KMS-11 (cell line): ENCODE data around the gene ZIC1.

Experiments used
- H2AFZ ChIP-seq: fragments of 200-600 bp; sonication (generic); 2 replicates; pipeline ENCODE4 v1.6.1; 2016; ENCODE audit warnings: antibody characterized with exemption, mixed run types, low read depth
- H3K27ac ChIP-seq: fragments of 200-600 bp; sonication (generic); 2 replicates; pipeline ENCODE4 v1.6.1; 2016; ENCODE audit warnings: mild to moderate bottlenecking, mixed run types
- H3K27me3 ChIP-seq: fragments of 200-600 bp; sonication (generic); 2 replicates; pipeline ENCODE4 v1.6.1; 2017; ENCODE audit warnings: mild to moderate bottlenecking, low read depth, mixed run types, moderate library complexity; ENCODE audit not compliant: insufficient read depth
- H3K36me3 ChIP-seq: fragments of 200-600 bp; sonication (generic); 2 replicates; pipeline ENCODE4 v1.6.1; 2017; ENCODE audit warnings: mild to moderate bottlenecking, mixed run types; ENCODE audit not compliant: insufficient read depth
- H3K4me1 ChIP-seq: fragments of 200-600 bp; sonication (generic); 2 replicates; pipeline ENCODE4 v1.6.1; 2016; ENCODE audit warnings: mild to moderate bottlenecking, low read depth, mixed run types; ENCODE audit not compliant: poor library complexity, severe bottlenecking
- H3K4me2 ChIP-seq: fragments of 200-600 bp; sonication (generic); 2 replicates; pipeline ENCODE4 v1.7.0; 2016; ENCODE audit warnings: mild to moderate bottlenecking, mixed run types
- H3K4me3 ChIP-seq: fragments of 200-600 bp; sonication (generic); IDR thresholded peaks from 2 replicates; pipeline ENCODE4 v1.6.1; 2017; ENCODE audit warnings: low read depth, low read length, mixed read lengths; ENCODE audit not compliant: insufficient read depth
- H3K79me2 ChIP-seq: fragments of 200-600 bp; sonication (generic); 2 replicates; pipeline ENCODE4 v1.6.1; 2016; ENCODE audit warnings: low read depth, mixed run types; ENCODE audit not compliant: insufficient read depth
- H3K9ac ChIP-seq: fragments of 200-600 bp; sonication (generic); 2 replicates; pipeline ENCODE4 v1.6.1; 2016; ENCODE audit warnings: mild to moderate bottlenecking, mixed run types
- H4K20me1 ChIP-seq: fragments of 200-600 bp; sonication (generic); 2 replicates; pipeline ENCODE4 v1.6.1; 2016; ENCODE audit warnings: mild to moderate bottlenecking, mixed run types; ENCODE audit not compliant: insufficient read depth
- CTCF ChIP-seq: fragments of 200-600 bp; sonication (generic); conservative IDR thresholded peaks from 2 replicates; pipeline ENCODE4 v1.6.1; 2017; ENCODE audit warnings: low read depth, mild to moderate bottlenecking, antibody characterized with exemption, low read length, moderate library complexity, mixed read lengths

The ZIC1 gene

GRCh38 chr3:147409143-147410115, at the start of gene ZIC1:
ZIC1 (plus strand) TSS chr3:147409365; CDS start chr3:147410113, 748 bp downstream.
- H3K27ac ChIP-seq: peak within 1 kb of the TSS; percentile 10; the same call in 1 of the 2 replicates
- no peak within 1 kb of the TSS for H3K4me3 ChIP-seq
- H3K4me1 ChIP-seq: no peaks in the 10 kb centered on the region
- no peaks in the 10 kb centered on the region for H3K36me3 ChIP-seq
- no peaks in the 10 kb centered on the region for H4K20me1 ChIP-seq
- H2AFZ ChIP-seq: peak within 1 kb of the TSS; percentile 64; the same call in 1 of the 2 replicates
- no peaks in the 10 kb centered on the region for H3K27me3 ChIP-seq
- no peak within 1 kb of the TSS; the same call in 1 of the 2 replicates for H3K9ac ChIP-seq
- no peaks in the 10 kb centered on the region for H3K79me2 ChIP-seq
- TF ChIP-seq CTCF: no peak
- H3K4me2 ChIP-seq: no peak within 1 kb of the TSS

- Histone ChIP-seq H3K36me3 (no peaks in the 10 kb centered on the region), H3K4me3 (no peak overlapping the region), H2AFZ (no peak overlapping the region), H3K9ac (no peak overlapping the region), H3K79me2 (no peaks in the 10 kb centered on the region), H3K4me2 (no peak overlapping the region), H3K4me1 (no peaks in the 10 kb centered on the region), H4K20me1 (no peaks in the 10 kb centered on the region), H3K27ac (no peak overlapping the region), H3K27me3 (no peaks in the 10 kb centered on the region)
- TF ChIP-seq CTCF: no peak
These were observed 49.1 kb upstream of the ZIC1 start for GRCh38 chr3:147360051-147360439.

GRCh38 chr3:147360646-147361453, 48.3 kb upstream of the ZIC1 start:
- no peak for TF ChIP-seq CTCF
- Histone ChIP-seq H3K4me3 (no peak overlapping the region), H3K27me3 (no peaks in the 10 kb centered on the region), H3K9ac (no peak overlapping the region), H3K27ac (no peak overlapping the region), H3K79me2 (no peaks in the 10 kb centered on the region), H3K4me2 (no peak overlapping the region; the same call in 1 of the 2 replicates), H2AFZ (peak overlapping the region; percentile 24; the same call in 1 of the 2 replicates), H3K36me3 (no peaks in the 10 kb centered on the region), H4K20me1 (no peaks in the 10 kb centered on the region), H3K4me1 (no peaks in the 10 kb centered on the region)

- no peaks in the 10 kb centered on the region for H3K79me2 ChIP-seq
- no peaks in the 10 kb centered on the region for H4K20me1 ChIP-seq
- H3K27ac ChIP-seq: no peak overlapping the region
- H3K4me1 ChIP-seq: no peaks in the 10 kb centered on the region
- no peaks in the 10 kb centered on the region for H3K27me3 ChIP-seq
- TF ChIP-seq CTCF: peak; percentile 80
- H3K4me2 ChIP-seq: peak overlapping the region; percentile 9; the same call in 1 of the 2 replicates
- H3K9ac ChIP-seq: no peak overlapping the region
- H3K36me3 ChIP-seq: no peaks in the 10 kb centered on the region
- H2AFZ ChIP-seq: peak overlapping the region; percentile 24; the same call in 1 of the 2 replicates
- H3K4me3 ChIP-seq: no peak overlapping the region
These were observed 47.4 kb upstream of the ZIC1 start for GRCh38 chr3:147361454-147362420.
